Neural progenitor cell (in vitro differentiated cells): ENCODE results near the gene EFHC2. TPM values are rescaled to one million over a fixed set of nuclear protein-coding genes. Genes with fewer than 3 reads are reported as not detected.

Source experiments
- DNase-seq: peaks from one replicate; pipeline ENCODE4 v3.0.0-alpha.2; 2016; ENCODE audit warnings: low spot score
- H2AFZ ChIP-seq: fragments of 200-600 bp; sonication (generic); replicated peaks from 2 replicates; pipeline ENCODE4 v1.6.1; 2016; ENCODE audit warnings: antibody characterized with exemption
- H3F3A ChIP-seq: fragments of 200-600 bp; sonication (generic); 2 replicates; pipeline ENCODE4 v1.6.1; 2016; ENCODE audit warnings: antibody characterized with exemption, low read depth
- H3K27ac ChIP-seq: fragments of 200-600 bp; sonication (generic); 2 replicates; pipeline ENCODE4 v1.5.1; 2016; ENCODE audit warnings: mild to moderate bottlenecking
- H3K27me3 ChIP-seq: fragments of 200-600 bp; sonication (generic); 2 replicates; pipeline ENCODE4 v1.6.1; 2016; ENCODE audit warnings: mild to moderate bottlenecking, moderate library complexity
- H3K36me3 ChIP-seq: fragments of 200-600 bp; sonication (generic); 2 replicates; pipeline ENCODE4 v1.5.1; 2016
- H3K4me1 ChIP-seq: fragments of 200-600 bp; sonication (generic); 2 replicates; pipeline ENCODE4 v1.6.1; 2016; ENCODE audit warnings: mixed run types
- H3K4me2 ChIP-seq: fragments of 200-600 bp; sonication (generic); 2 replicates; pipeline ENCODE4 v1.6.1; 2016
- H3K4me3 ChIP-seq: fragments of 200-600 bp; sonication (generic); 2 replicates; pipeline ENCODE4 v1.5.1; 2016
- H3K79me2 ChIP-seq: fragments of 200-600 bp; sonication (generic); 2 replicates; pipeline ENCODE4 v1.6.1; 2016; ENCODE audit warnings: low read depth
- H3K9ac ChIP-seq: fragments of 200-600 bp; sonication (generic); 2 replicates; pipeline ENCODE4 v1.6.1; 2016
- H3K9me3 ChIP-seq: fragments of 200-600 bp; sonication (generic); 2 replicates; pipeline ENCODE4 v1.5.1; 2016; ENCODE audit warnings: low read depth
- H4K20me1 ChIP-seq: fragments of 200-600 bp; sonication (generic); 2 replicates; pipeline ENCODE4 v1.6.1; 2016; ENCODE audit warnings: low read depth
- H3K27ac Mint-ChIP-seq: 3 replicates; pipeline ENCODE4 v1.8.0; 2021; ENCODE audit warnings: mixed read lengths
- H3K27me3 Mint-ChIP-seq: 2 replicates; pipeline ENCODE4 v1.8.0; 2022; ENCODE audit warnings: low read depth, mild to moderate bottlenecking, inconsistent platforms, moderate library complexity, mixed read lengths; ENCODE audit not compliant: insufficient read depth
- H3K36me3 Mint-ChIP-seq: 3 replicates; pipeline ENCODE4 v1.8.0; 2021; ENCODE audit warnings: mixed read lengths
- H3K4me1 Mint-ChIP-seq: 3 replicates; pipeline ENCODE4 v1.8.0; 2021; ENCODE audit warnings: mixed read lengths
- H3K4me3 Mint-ChIP-seq: 3 replicates; pipeline ENCODE4 v1.8.0; 2021; ENCODE audit warnings: mild to moderate bottlenecking, moderate library complexity, mixed read lengths
- H3K9me3 Mint-ChIP-seq: 3 replicates; pipeline ENCODE4 v1.8.0; 2020; ENCODE audit warnings: mixed read lengths
- CTCF ChIP-seq: fragments of 200-600 bp; sonication (generic); IDR thresholded peaks from 2 replicates; pipeline ENCODE4 v1.5.1; 2017; ENCODE audit warnings: antibody characterized with exemption, mild to moderate bottlenecking
- EZH2 ChIP-seq: fragments of 200-600 bp; sonication (generic); IDR thresholded peaks from 2 replicates; pipeline ENCODE4 v1.6.1; 2017; ENCODE audit warnings: antibody characterized with exemption, mild to moderate bottlenecking, moderate library complexity
- EZH2phosphoT487 ChIP-seq: fragments of 200-600 bp; sonication (generic); IDR thresholded peaks from 2 replicates; pipeline ENCODE4 v1.6.1; 2017; ENCODE audit warnings: antibody characterized with exemption
- total RNA-seq: library from RNA; depleted of rRNA; stranded (reverse); fragments of >200 nt; gene quantifications from 2 replicates; pipeline ENCODE4 v1.2.3, GENCODE V29; 2015; ENCODE audit warnings: low replicate concordance

The EFHC2 gene
- total RNA-seq, 1 donor from 2014 or later, result 3.2 TPM

GRCh38 chrX:44241546-44241945 is 101.9 kb downstream of the EFHC2 start:
- H4K20me1 ChIP-seq, result no peaks in the 10 kb centered on the region
- no peak overlapping the region for H2AFZ ChIP-seq
- Mint-ChIP-seq H3K27me3 (peaks cover 3% of the 10 kb centered on the region), H3K36me3 (no peaks in the 10 kb centered on the region), H3K9me3 (peaks cover 2% of the 10 kb centered on the region), H3K4me3 (no peak overlapping the region), H3K4me1 (peaks cover 2% of the 10 kb centered on the region), H3K27ac (no peak overlapping the region)
- no peak overlapping the region for H3K9ac ChIP-seq
- DNase-seq, result no peak
- no peak for TF ChIP-seq EZH2phosphoT487
- no peak for TF ChIP-seq CTCF
- TF ChIP-seq EZH2, result no peak
- no peak overlapping the region for H3K27ac ChIP-seq
- H3K4me1 ChIP-seq, result no peaks in the 10 kb centered on the region
- no peaks in the 10 kb centered on the region for H3F3A ChIP-seq
- no peak overlapping the region for H3K4me2 ChIP-seq
- H3K9me3 ChIP-seq, result no peaks in the 10 kb centered on the region
- no peaks in the 10 kb centered on the region for H3K36me3 ChIP-seq
- H3K79me2 ChIP-seq, result no peaks in the 10 kb centered on the region
- no peak overlapping the region for H3K4me3 ChIP-seq
- no peaks in the 10 kb centered on the region for H3K27me3 ChIP-seq

DNA sequence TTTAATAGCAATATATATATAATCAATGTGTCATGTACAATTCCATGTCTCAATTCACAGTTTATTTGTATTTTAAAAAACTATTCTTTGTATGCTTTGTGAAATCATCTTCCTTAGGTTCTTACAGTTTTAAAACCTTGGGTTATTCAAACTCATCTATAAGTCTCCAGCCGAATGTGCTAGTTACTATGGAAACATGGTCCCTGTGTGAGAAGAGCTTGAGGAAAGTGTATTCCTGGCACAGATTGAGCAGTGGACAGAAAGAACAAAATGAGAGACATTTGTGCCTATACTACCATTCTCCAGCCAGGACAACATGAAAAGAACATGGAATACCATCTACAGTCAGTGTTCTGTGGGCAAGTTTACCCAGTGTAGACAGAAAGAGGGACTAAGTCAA is 103.4 kb downstream of the EFHC2 start:
- H3K4me1 Mint-ChIP-seq, result peaks cover 2% of the 10 kb centered on the region

GRCh38 chrX:44239036-44239435 is 104.4 kb downstream of the EFHC2 start:
- no peak overlapping the region for H2AFZ ChIP-seq
- no peak overlapping the region for H3K27ac Mint-ChIP-seq
- H3K36me3 Mint-ChIP-seq, result no peaks in the 10 kb centered on the region
- H3K27me3 Mint-ChIP-seq, result peaks cover 3% of the 10 kb centered on the region
- no peaks in the 10 kb centered on the region for H3K36me3 ChIP-seq
- no peak for TF ChIP-seq EZH2phosphoT487
- no peak for TF ChIP-seq EZH2
- TF ChIP-seq CTCF, result no peak
- H3K79me2 ChIP-seq, result no peaks in the 10 kb centered on the region
- H3K4me3 Mint-ChIP-seq, result no peak overlapping the region
- H3K4me3 ChIP-seq, result no peak overlapping the region
- no peaks in the 10 kb centered on the region for H3F3A ChIP-seq
- H3K9me3 Mint-ChIP-seq, result peaks cover 2% of the 10 kb centered on the region
- peaks cover 2% of the 10 kb centered on the region for H3K4me1 Mint-ChIP-seq
- no peak overlapping the region for H3K27ac ChIP-seq
- H3K27me3 ChIP-seq, result no peaks in the 10 kb centered on the region
- no peak overlapping the region for H3K9ac ChIP-seq
- H4K20me1 ChIP-seq, result no peaks in the 10 kb centered on the region
- no peak for DNase-seq
- no peaks in the 10 kb centered on the region for H3K4me1 ChIP-seq
- no peaks in the 10 kb centered on the region for H3K9me3 ChIP-seq
- H3K4me2 ChIP-seq, result no peak overlapping the region

More for the DNA sequence above, 103.4 kb downstream of the EFHC2 start:
- Mint-ChIP-seq H3K9me3 (peaks cover 2% of the 10 kb centered on the region), H3K27ac (no peak overlapping the region), H3K27me3 (peaks cover 3% of the 10 kb centered on the region), H3K4me3 (no peak overlapping the region), H3K36me3 (no peaks in the 10 kb centered on the region)
- no peak for DNase-seq
- Histone ChIP-seq H2AFZ (no peak overlapping the region), H4K20me1 (no peaks in the 10 kb centered on the region), H3K4me3 (no peak overlapping the region), H3K79me2 (no peaks in the 10 kb centered on the region), H3F3A (no peaks in the 10 kb centered on the region), H3K9me3 (no peaks in the 10 kb centered on the region), H3K36me3 (no peaks in the 10 kb centered on the region), H3K27ac (no peak overlapping the region), H3K4me1 (no peaks in the 10 kb centered on the region), H3K9ac (no peak overlapping the region), H3K4me2 (no peak overlapping the region), H3K27me3 (no peaks in the 10 kb centered on the region)
- TF ChIP-seq EZH2 (no peak), CTCF (no peak), EZH2phosphoT487 (no peak)
